Measurements from ENCODE around the gene ATRNL1. TPM values are rescaled to one million over a fixed set of nuclear protein-coding genes. Genes with fewer than 3 reads are reported as not detected.

ATRNL1 gene
- total RNA-seq, 4 donors from 2014 or later, result 137 to 431 (median 202) TPM

DNA sequence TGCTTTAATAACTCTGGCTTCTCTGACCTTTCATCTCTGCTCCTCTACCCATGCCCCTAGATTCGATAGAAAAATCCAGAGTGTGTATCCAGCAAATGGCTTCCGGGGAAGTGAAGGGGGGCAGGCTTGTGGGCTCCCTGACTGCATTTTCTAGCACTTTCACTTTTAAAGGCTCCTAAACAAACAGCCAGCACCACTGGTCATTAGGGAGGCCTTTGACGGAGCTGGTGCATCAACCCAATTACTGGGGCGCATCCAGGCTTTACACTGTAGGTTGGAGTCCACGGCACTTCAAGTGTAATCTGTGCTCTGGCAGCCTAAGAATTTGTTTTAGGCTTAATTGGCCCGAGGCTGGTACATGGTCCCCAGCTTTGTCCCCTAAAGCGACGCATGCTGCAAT, 887.9 kb downstream of the ATRNL1 start:
- Histone ChIP-seq H3K27ac (no peak overlapping the region), H3K9me3 (no peaks in the 10 kb centered on the region), H3K4me1 (no peaks in the 10 kb centered on the region), H3K27me3 (no peaks in the 10 kb centered on the region), H3K36me3 (no peaks in the 10 kb centered on the region), H3K4me3 (no peak overlapping the region)
- no peak for DNase-seq
- intact Hi-C loops (cut with DNase I; ENCODE audit: low total_unique reads), result no loop called here
- TF ChIP-seq POLR2A (IDR thresholded peaks at IDR 0.05), result no peak
- TF ChIP-seq, protein P1, sequence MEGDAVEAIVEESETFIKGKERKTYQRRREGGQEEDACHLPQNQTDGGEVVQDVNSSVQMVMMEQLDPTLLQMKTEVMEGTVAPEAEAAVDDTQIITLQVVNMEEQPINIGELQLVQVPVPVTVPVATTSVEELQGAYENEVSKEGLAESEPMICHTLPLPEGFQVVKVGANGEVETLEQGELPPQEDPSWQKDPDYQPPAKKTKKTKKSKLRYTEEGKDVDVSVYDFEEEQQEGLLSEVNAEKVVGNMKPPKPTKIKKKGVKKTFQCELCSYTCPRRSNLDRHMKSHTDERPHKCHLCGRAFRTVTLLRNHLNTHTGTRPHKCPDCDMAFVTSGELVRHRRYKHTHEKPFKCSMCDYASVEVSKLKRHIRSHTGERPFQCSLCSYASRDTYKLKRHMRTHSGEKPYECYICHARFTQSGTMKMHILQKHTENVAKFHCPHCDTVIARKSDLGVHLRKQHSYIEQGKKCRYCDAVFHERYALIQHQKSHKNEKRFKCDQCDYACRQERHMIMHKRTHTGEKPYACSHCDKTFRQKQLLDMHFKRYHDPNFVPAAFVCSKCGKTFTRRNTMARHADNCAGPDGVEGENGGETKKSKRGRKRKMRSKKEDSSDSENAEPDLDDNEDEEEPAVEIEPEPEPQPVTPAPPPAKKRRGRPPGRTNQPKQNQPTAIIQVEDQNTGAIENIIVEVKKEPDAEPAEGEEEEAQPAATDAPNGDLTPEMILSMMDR (IDR thresholded peaks at IDR 0.05), result no peak

DNA sequence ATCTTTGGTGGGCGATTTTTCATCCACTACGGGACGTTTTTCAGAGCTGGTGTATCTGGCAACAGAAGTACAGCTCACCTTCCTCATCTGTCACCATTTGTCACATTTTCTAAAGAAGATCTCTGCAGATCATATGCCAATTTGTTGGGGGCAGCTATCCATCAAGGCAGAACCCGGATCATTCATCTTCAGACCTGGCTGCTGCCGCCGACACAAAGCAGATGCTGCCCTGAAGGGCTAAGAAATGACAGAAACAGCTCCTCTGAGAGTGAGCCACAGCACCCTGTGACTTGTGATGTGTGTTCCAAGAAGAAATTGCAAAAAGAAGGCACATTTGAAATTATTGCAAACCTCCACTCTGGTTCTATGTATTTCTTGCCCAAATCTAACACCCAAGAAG, 888.9 kb downstream of the ATRNL1 start:
- no peak for TF ChIP-seq POLR2A (IDR thresholded peaks at IDR 0.05)
- TF ChIP-seq, protein P1 (IDR thresholded peaks at IDR 0.05), result no peak
- no peaks in the 10 kb centered on the region for H3K27me3 ChIP-seq

DNA sequence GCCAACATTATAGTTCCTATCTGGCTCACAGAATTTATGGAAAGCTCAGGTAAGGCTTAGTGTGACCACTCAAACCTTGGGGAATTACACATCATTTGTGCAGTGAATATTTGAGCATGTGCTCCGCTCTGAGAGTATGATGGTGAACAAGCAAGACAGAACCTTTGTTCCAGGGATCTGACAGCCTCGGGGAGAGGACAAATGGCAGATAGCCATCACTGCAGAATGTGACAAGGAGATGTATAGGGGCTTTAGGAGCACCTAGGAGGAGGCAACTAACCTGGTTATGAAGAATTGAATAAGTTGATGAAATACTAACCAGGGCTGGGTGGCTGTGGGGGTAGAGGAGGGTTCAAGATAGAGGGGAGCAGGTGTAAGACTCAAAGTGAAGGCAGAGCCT, 889.4 kb downstream of the ATRNL1 start:
- Histone ChIP-seq H3K36me3 (no peaks in the 10 kb centered on the region), H3K4me1 (no peaks in the 10 kb centered on the region), H3K27me3 (no peaks in the 10 kb centered on the region), H3K9me3 (no peaks in the 10 kb centered on the region), H3K4me3 (no peak overlapping the region), H3K27ac (no peak overlapping the region)
- no peak for DNase-seq
- no peak for TF ChIP-seq POLR2A (IDR thresholded peaks at IDR 0.05)
- TF ChIP-seq, protein P1 (IDR thresholded peaks at IDR 0.05), result no peak
- intact Hi-C loops (cut with DNase I; ENCODE audit: low total_unique reads), result no loop called here

More for the DNA sequence above, 888.9 kb downstream of the ATRNL1 start:
- Histone ChIP-seq H3K4me1 (no peaks in the 10 kb centered on the region), H3K36me3 (no peaks in the 10 kb centered on the region), H3K9me3 (no peaks in the 10 kb centered on the region), H3K4me3 (no peak overlapping the region), H3K27ac (no peak overlapping the region)
- intact Hi-C loops (cut with DNase I; ENCODE audit: low total_unique reads), result no loop called here
- no peak for DNase-seq

DNA sequence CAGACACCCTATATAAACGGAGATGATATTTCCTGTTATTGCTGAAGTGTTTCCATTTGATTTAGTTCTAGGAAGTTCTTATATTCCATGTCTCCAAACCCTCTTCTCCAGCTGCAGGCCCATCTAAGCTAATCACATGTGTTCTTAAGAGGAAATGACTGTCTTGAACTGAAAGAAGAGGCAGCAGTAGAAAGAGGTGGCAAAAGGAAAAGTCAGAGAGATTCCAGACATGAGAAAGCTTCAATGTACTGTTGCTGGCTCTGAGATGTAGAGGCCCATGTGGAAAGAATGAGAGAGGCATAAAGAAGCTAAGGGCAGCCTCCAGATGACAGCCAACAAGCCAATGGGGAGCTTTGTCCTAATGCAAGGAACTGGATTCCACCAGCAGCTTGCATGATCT, 892.6 kb downstream of the ATRNL1 start:
- intact Hi-C loops (cut with DNase I; ENCODE audit: low total_unique reads), result no loop called here
- Histone ChIP-seq H3K4me1 (no peaks in the 10 kb centered on the region), H3K27ac (no peak overlapping the region), H3K9me3 (no peaks in the 10 kb centered on the region), H3K4me3 (no peak overlapping the region), H3K36me3 (no peaks in the 10 kb centered on the region), H3K27me3 (no peaks in the 10 kb centered on the region)
- TF ChIP-seq, protein P1 (IDR thresholded peaks at IDR 0.05), result no peak
- no peak for TF ChIP-seq POLR2A (IDR thresholded peaks at IDR 0.05)
- no peak for DNase-seq

DNA sequence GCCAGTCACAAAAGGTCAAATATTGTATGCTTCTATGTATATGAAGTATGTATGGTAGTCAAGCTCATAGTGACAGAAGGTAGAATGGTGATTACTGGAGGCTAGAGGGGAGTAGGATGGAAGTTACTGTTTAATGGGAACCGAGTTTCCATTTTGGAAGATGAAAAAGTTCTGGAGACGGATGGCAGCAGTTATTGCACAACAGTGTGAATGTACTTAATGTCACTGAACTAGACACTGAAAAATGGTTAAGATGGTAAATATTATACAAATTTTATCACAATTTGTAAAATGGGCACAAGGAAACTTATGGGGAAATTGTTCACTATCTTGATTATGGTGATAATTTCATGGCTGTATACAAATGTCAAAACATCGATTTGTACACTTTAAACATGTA, 895.2 kb downstream of the ATRNL1 start:
- H3K4me1 ChIP-seq, result no peaks in the 10 kb centered on the region

More for the DNA sequence above, 895.2 kb downstream of the ATRNL1 start:
- Histone ChIP-seq H3K9me3 (no peaks in the 10 kb centered on the region), H3K27me3 (no peaks in the 10 kb centered on the region), H3K4me3 (no peak overlapping the region), H3K27ac (no peak overlapping the region), H3K36me3 (no peaks in the 10 kb centered on the region)
- no peak for TF ChIP-seq POLR2A (IDR thresholded peaks at IDR 0.05)
- TF ChIP-seq, protein P1 (IDR thresholded peaks at IDR 0.05), result no peak
- intact Hi-C loops (cut with DNase I; ENCODE audit: low total_unique reads), result no loop called here
- no peak for DNase-seq
